ENCODE results near the gene SPG7. TPM values are rescaled to one million over a fixed set of nuclear protein-coding genes. Genes with fewer than 3 reads are reported as not detected.

Gene SPG7
- total RNA-seq, 1 experiment from 2014 or later = 119 TPM

GRCh38 chr16:89466920-89467319 is 41.3 kb upstream of the SPG7 start:
- DNase-seq = no peak
- H3K18ac ChIP-seq (ENCODE audit: insufficient read length, low read depth, low read length) = no peak overlapping the region
- peaks cover 60% of the 10 kb centered on the region for H3K79me2 ChIP-seq (ENCODE audit: insufficient read depth, low read length)
- no peaks in the 10 kb centered on the region for H3K9me3 ChIP-seq (ENCODE audit: control insufficient read depth, low read depth, low read length)
- no peak overlapping the region for H3T11ph ChIP-seq (ENCODE audit: low read length)
- no peaks in the 10 kb centered on the region for H3K27me3 ChIP-seq (ENCODE audit: insufficient read depth, low read length)
- no peak overlapping the region for H3K14ac ChIP-seq (ENCODE audit: insufficient read depth, low read length)
- H2AK5ac ChIP-seq (ENCODE audit: insufficient read length, low read length) = no peak overlapping the region
- no peak overlapping the region for H2BK120ac ChIP-seq (ENCODE audit: low read depth, low read length, poor library complexity, severe bottlenecking)
- WGBS (ENCODE audit: extremely low coverage, insufficient read length, low lambda C conversion rate) = no CpG with 5 or more reads among the region's 5 CpGs
- H2AFZ ChIP-seq (ENCODE audit: low read length) = no peak overlapping the region
- H4K8ac ChIP-seq (replicated peaks; ENCODE audit: insufficient read length, low read depth, low read length) = no peak overlapping the region
- no peak for TF ChIP-seq CTCF (conservative IDR thresholded peaks at IDR 0.05)
- H3K9ac ChIP-seq (ENCODE audit: extremely low read depth, insufficient read length, low read length) = no peak overlapping the region
- Mint-ChIP-seq H3K27me3 (ENCODE audit: low read depth) (no peaks in the 10 kb centered on the region), H3K9me3 (peaks cover 9 to 22% of the 10 kb centered on the region in 2 experiments), H3K4me3 (no peak overlapping the region), H3K4me1 (peaks cover 27 to 32% of the 10 kb centered on the region in 2 experiments), H3K36me3 (ENCODE audit: insufficient read depth in 1 of 3, low read depth in 3 of 3) (peaks cover 17 to 34% (median 25%) of the 10 kb centered on the region in 3 experiments; a peak in 6 of 7 replicates), H3K27ac (peak overlapping the region in 2 of 3 experiments; percentile 13 to 44; a peak in 1 of 7 replicates)
- H4K5ac ChIP-seq (ENCODE audit: insufficient read length, low read depth, low read length) = no peak overlapping the region
- no peak overlapping the region for H2BK12ac ChIP-seq (ENCODE audit: insufficient read length, low read depth, low read length)
- H3K4ac ChIP-seq (ENCODE audit: low read depth, low read length) = no peak overlapping the region
- no peak overlapping the region for H2BK15ac ChIP-seq (ENCODE audit: low read depth, low read length)
- H4K20me1 ChIP-seq (ENCODE audit: control insufficient read depth, insufficient read depth, insufficient read length) = no peaks in the 10 kb centered on the region
- no peak overlapping the region for H3K23ac ChIP-seq (ENCODE audit: insufficient read length, low read depth, low read length)
- no peaks in the 10 kb centered on the region for H3K79me1 ChIP-seq (ENCODE audit: insufficient read depth, low read depth, low read length, poor library complexity, severe bottlenecking)
- no peaks in the 10 kb centered on the region; the same call in 1 of the 2 replicates for H3K4me1 ChIP-seq (ENCODE audit: insufficient read depth, low read length)
- no peak overlapping the region for H2BK20ac ChIP-seq (ENCODE audit: low read depth, low read length, poor library complexity, severe bottlenecking)
- no peak overlapping the region for H2BK5ac ChIP-seq (ENCODE audit: insufficient read length, low read length)
- no peak overlapping the region for H4K91ac ChIP-seq (ENCODE audit: insufficient read length, low read depth, low read length)
- H3K23me2 ChIP-seq (ENCODE audit: insufficient read length, low read depth, low read length, poor library complexity, severe bottlenecking) = no peaks in the 10 kb centered on the region
- H3K56ac ChIP-seq (ENCODE audit: insufficient read length, low read depth, low read length) = no peak overlapping the region
- no peak overlapping the region for H3K27ac ChIP-seq (ENCODE audit: insufficient read length, low read depth, low read length)
- no peak overlapping the region for H3K4me2 ChIP-seq (ENCODE audit: insufficient read depth, insufficient read length, low read length)
